BLaER1 treated with 17β-estradiol and CSF1 and Interleukin-3, amounts not matched to agents 10 nM and 100 nM (cell line): Measurements from ENCODE around the gene SCAF1.
"Not testable (repeated sequence)": the region's sequence is repeated elsewhere in the genome, so short reads cannot be mapped to it uniquely, and the experiment has no call there.

Source experiments
- H3K27ac ChIP-seq, 11 experiments: shearing (Covaris generic); formaldehyde crosslinking; 2 replicates each; pipeline ENCODE4 v1.8.1; 2022
- H3K27me3 ChIP-seq, 11 experiments: shearing (Covaris generic); formaldehyde crosslinking; 2 replicates each; pipeline ENCODE4 v1.8.1; 2022
- H3K36me3 ChIP-seq, 11 experiments: shearing (Covaris generic); formaldehyde crosslinking; 2 replicates each; pipeline ENCODE4 v1.8.1; 2022
- H3K4me1 ChIP-seq, 10 experiments: shearing (Covaris generic); formaldehyde crosslinking; 2 replicates each; pipeline ENCODE4 v1.8.1; 2022
- H3K4me2 ChIP-seq, 11 experiments: shearing (Covaris generic); formaldehyde crosslinking; 2 replicates each; pipeline ENCODE4 v1.8.1; 2022
- H3K4me3 ChIP-seq, 10 experiments: shearing (Covaris generic); formaldehyde crosslinking; 2 replicates each; pipeline ENCODE4 v1.8.1; 2022
- H3K9ac ChIP-seq, 11 experiments: shearing (Covaris generic); formaldehyde crosslinking; 2 replicates each; pipeline ENCODE4 v1.8.1; 2022
- H3K9me3 ChIP-seq, 11 experiments: shearing (Covaris generic); formaldehyde crosslinking; replicated peaks in 1 of 11; 2 replicates each; pipeline ENCODE4 v1.8.1; 2022
- H4K20me1 ChIP-seq, 11 experiments: shearing (Covaris generic); formaldehyde crosslinking; 2 replicates each; pipeline ENCODE4 v1.8.1; 2022
- Cebpa-rat ChIP-seq, 11 experiments: shearing (Covaris generic); IDR thresholded peaks; 2 replicates each; pipeline ENCODE4 v1.8.1; 2022

Gene SCAF1

DNA sequence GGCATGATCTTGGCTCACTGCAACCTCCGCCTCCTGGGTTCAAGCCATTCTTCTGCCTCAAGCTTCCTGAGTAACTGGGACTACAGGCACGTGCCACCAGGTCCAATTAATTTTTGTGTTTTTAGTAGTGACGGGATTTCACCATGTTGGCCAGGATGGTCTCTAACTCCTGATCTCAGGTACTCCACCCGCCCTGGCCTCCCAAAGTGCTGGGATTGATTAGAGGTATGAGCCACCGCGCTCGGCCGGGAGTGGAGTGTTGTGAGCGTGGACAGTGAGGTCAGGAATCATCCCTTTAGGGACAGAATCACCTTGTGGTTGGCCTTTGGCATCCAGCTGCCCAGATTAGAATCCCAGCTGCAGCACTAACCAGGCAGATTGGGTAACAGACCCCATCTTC is 12.3 kb upstream of the SCAF1 start:
- H3K27ac ChIP-seq: no peak overlapping the region
- H3K4me1 ChIP-seq: peaks cover 0 to 2% (median under 1%) of the 10 kb centered on the region in 10 experiments; a peak in 4 of 20 replicates
- peaks cover 0 to 28% (median 2%) of the 10 kb centered on the region in 11 experiments; a peak in 4 of 22 replicates for H4K20me1 ChIP-seq
- TF ChIP-seq Cebpa-rat (IDR thresholded peaks at IDR 0.05): no peak
- H3K4me3 ChIP-seq: no peak overlapping the region
- no peaks in the 10 kb centered on the region for H3K27me3 ChIP-seq
- H3K9me3 ChIP-seq: no peaks in the 10 kb centered on the region
- peaks cover 43 to 55% (median 48%) of the 10 kb centered on the region in 11 experiments for H3K36me3 ChIP-seq
- H3K9ac ChIP-seq: no peak overlapping the region
- no peak overlapping the region for H3K4me2 ChIP-seq

DNA sequence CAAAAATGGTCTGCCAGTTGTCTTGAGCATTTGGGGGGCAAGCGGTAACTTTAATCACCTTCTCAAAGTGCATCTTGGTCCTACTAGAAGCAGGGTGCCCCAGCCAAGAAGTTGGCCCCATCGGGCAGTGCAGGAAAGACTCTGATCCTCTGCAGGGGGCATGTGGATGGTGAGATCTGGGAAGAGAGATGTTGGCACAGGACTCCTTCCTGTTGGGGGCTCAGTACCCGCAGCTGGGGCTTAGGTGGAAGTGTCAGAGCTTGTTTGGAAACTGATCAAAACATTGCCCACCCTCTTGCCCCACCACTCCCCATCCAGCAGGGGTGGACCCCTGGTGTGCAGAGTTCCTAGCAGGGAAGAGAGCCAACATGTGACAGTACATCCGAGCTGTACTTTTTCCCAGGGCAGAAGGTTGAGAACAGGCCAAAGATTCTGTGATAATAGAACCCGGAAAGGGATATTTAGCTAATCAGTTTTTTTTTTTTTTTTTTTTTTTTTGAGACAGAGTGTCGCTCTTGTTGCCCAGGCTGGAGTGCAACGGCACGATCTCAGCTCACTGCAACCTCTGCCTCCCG is 10.9 kb upstream of the SCAF1 start:
- Histone ChIP-seq H3K36me3 (peaks cover 38 to 58% (median 42%) of the 10 kb centered on the region in 11 experiments), H3K9me3 (no peaks in the 10 kb centered on the region), H3K27ac (no peak overlapping the region), H3K4me2 (no peak overlapping the region), H3K4me1 (peaks cover 3 to 16% (median 15%) of the 10 kb centered on the region in 10 experiments), H3K4me3 (no peak overlapping the region), H3K27me3 (no peaks in the 10 kb centered on the region), H3K9ac (no peak overlapping the region; a peak in 1 of 22 replicates), H4K20me1 (peaks cover 0 to 20% (median 0%) of the 10 kb centered on the region in 11 experiments; a peak in 1 of 22 replicates)
- no peak for TF ChIP-seq Cebpa-rat (IDR thresholded peaks at IDR 0.05)

DNA sequence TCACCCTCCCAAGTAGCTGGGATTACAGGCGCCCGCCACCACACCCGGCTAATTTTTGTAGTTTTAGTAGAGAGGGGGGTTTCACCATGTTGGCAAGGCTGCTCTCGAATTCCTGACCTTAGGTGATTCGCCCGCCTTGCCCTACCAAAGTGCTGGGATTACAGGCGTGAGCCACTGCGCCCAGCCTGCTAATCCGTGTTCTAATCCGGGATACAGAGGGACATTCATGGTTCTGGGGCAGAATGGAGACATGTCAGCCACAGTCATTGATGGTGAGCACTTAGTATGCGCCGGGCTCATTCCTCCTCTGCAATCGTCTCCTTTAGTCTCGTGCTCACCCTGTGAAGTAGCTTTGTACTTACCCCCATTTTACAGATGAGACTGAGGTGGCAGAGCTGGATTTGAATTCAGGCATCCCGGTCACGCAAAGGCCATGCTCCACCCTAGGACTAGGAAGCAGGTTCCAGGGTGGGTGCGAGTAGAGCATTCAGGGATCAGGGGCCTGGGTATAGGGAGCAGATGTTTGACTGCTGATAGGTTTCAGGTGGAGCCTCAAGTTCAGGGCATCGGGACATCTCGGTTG is 10.3 kb upstream of the SCAF1 start:
- TF ChIP-seq Cebpa-rat (IDR thresholded peaks at IDR 0.05): no peak
- no peaks in the 10 kb centered on the region for H3K9me3 ChIP-seq
- H4K20me1 ChIP-seq: peaks cover 0 to 14% (median 0%) of the 10 kb centered on the region in 11 experiments; a peak in 1 of 22 replicates
- no peak overlapping the region for H3K4me2 ChIP-seq
- H3K27me3 ChIP-seq: no peaks in the 10 kb centered on the region
- H3K4me3 ChIP-seq: no peak overlapping the region
- H3K4me1 ChIP-seq: peaks cover 9 to 22% (median 21%) of the 10 kb centered on the region in 10 experiments
- H3K27ac ChIP-seq: no peak overlapping the region
- H3K9ac ChIP-seq: no peak overlapping the region
- H3K36me3 ChIP-seq: peaks cover 33 to 59% (median 37%) of the 10 kb centered on the region in 11 experiments

DNA sequence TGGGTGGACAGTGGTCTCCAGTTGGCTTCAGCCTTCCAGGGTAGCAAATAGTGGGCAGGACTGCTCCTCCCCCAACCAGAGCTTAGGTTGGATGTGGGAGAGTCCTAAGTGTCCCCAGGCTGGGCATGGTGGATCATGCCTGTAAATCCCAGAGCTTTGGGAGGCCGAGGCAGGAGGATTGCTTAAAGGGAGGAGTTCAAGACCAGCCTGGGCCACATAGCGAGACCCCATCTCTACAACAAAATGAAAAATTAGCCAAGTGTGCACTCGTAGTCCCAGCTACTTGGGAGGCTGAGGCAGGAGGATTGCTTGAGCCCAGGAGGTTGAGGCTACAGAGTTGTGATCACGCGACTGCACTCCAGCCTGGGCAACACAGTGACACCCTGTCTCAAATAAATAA is 9.4 kb upstream of the SCAF1 start:
- Histone ChIP-seq H3K27me3 (no peaks in the 10 kb centered on the region), H3K4me2 (no peak overlapping the region), H3K36me3 (peaks cover 24 to 51% (median 28%) of the 10 kb centered on the region in 11 experiments), H3K9me3 (no peaks in the 10 kb centered on the region), H3K4me1 (peaks cover 16 to 30% (median 29%) of the 10 kb centered on the region in 10 experiments), H3K4me3 (no peak overlapping the region), H3K27ac (no peak overlapping the region), H4K20me1 (peaks cover 0 to 12% (median 0%) of the 10 kb centered on the region in 11 experiments; a peak in 1 of 22 replicates), H3K9ac (no peak overlapping the region)
- TF ChIP-seq Cebpa-rat (IDR thresholded peaks at IDR 0.05): no peak

DNA sequence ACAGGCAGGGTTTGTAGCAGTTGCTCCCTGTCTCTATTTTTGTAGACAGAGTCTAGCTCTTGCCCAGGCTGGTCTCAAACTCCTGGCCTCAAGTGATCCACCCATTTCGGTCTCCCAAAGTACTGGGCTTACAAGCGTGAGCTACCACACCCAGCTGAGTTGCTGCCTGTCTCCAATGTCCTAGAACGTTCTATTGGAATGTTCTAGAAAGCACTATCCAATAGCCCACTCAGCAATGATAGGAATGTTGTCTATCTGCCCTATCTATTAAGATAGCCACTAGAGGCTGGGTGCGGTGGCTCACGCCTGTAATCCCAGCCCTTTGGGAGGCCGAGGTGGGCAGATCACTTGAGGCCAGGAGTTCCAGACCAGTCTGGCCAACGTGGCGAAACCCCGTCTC is 8.7 kb upstream of the SCAF1 start:
- H3K9me3 ChIP-seq, H3K27ac ChIP-seq, H3K4me3 ChIP-seq, H3K9ac ChIP-seq, H3K27me3 ChIP-seq, H3K4me2 ChIP-seq: not testable (repeated sequence)
- Histone ChIP-seq H3K4me1 (peaks cover 18 to 37% (median 35%) of the 10 kb centered on the region in 10 experiments), H4K20me1 (peaks cover 0 to 12% (median 0%) of the 10 kb centered on the region in 11 experiments; a peak in 1 of 22 replicates), H3K36me3 (peaks cover 19 to 45% (median 21%) of the 10 kb centered on the region in 11 experiments; a peak in 21 of 22 replicates)

DNA sequence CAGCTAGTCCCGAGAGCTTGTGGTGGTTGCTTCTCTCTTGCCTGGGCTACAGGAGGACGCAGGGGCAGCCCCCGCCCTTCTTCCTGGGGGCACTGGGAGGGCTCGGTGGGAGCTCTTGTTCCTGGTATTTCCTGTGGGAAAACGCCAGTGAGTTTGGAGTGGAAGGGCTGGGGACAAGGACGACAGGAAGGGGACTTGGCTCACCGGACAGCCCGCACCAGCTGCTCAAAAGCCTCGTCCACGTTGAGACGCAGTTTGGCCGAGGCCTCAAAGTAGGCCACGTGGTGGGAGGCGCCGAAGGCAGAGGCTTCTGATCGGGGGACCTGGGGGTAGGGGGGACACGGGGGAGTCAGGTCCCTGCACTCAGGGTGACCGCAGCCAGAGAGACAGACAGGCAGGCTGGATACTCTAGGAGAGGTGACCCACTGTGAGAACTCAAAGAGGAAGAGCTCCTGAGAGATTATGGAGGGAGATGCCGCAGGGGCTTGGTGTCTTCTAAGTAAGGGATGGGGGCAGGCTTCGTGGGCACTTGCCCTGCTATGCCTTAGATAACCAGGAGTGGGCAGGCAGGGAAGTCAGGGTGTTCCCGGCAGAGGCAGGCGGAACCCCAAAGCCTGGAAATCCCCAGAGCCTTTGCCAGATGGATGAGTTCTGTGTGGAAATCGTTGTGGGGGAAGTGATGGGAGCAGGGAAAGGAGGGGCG is 6.3 kb upstream of the SCAF1 start:
- peaks cover 0 to 26% (median 0%) of the 10 kb centered on the region in 11 experiments; a peak in 7 of 22 replicates for H3K36me3 ChIP-seq
- peak overlapping the region in 7 of 11 experiments; percentile 1 to 32 (median 26); a peak in 6 of 22 replicates for H3K9ac ChIP-seq
- H3K9me3 ChIP-seq: no peaks in the 10 kb centered on the region
- peaks cover 0 to 12% (median 0%) of the 10 kb centered on the region in 11 experiments; a peak in 1 of 22 replicates for H4K20me1 ChIP-seq
- peak overlapping the region in 10 of 11 experiments; percentile 13 to 99 (median 33); a peak in 13 of 22 replicates for H3K4me2 ChIP-seq
- H3K4me1 ChIP-seq: peaks cover 29 to 53% (median 51%) of the 10 kb centered on the region in 10 experiments
- H3K27me3 ChIP-seq: no peaks in the 10 kb centered on the region
- no peak overlapping the region for H3K4me3 ChIP-seq
- TF ChIP-seq Cebpa-rat (IDR thresholded peaks at IDR 0.05): no peak
- H3K27ac ChIP-seq: peak overlapping the region in 7 of 11 experiments; percentile 4 to 44 (median 26); a peak in 8 of 22 replicates

DNA sequence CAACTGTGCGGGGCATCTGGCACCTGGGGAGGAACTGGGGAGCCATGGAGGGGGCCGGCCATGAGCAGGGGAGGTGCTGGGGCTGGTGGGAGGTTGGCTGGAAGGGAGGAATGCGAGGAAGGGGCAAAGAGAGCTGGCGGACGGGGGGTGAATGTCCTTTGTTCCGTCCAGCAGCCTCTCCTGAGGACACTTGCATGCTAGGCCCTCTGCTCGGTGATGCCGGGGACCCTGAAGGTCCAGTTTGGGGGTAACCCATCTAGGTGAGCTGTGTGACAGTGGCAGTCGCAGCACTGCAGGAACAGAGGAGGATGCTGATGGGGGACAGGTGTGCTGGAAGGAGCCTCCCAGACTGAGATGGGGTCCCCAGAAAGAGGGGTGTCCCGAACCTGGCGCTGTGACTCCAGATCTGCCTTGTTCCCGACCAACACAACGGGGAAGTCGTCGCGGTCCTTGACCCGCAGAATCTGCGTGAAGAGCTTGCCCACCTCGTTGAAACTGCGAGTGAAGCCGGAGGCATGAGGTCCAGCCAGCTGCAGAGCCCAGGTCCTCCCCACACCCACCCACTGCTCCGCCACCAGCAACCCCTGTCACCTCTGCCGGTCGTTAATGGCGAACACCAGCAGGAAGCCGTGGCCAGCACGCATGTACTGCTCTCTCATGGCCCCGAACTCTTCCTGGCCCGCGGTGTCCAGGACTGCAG is 5.6 kb upstream of the SCAF1 start:
- peaks cover 0 to 5% (median 0%) of the 10 kb centered on the region in 11 experiments; a peak in 1 of 22 replicates for H4K20me1 ChIP-seq
- peak overlapping the region in 2 of 11 experiments; percentile 4 to 40; a peak in 2 of 22 replicates for H3K27ac ChIP-seq
- H3K27me3 ChIP-seq: no peaks in the 10 kb centered on the region
- TF ChIP-seq Cebpa-rat (IDR thresholded peaks at IDR 0.05): no peak
- H3K9me3 ChIP-seq: no peaks in the 10 kb centered on the region
- peaks cover 29 to 59% (median 58%) of the 10 kb centered on the region in 10 experiments for H3K4me1 ChIP-seq
- peak overlapping the region in 4 of 11 experiments; percentile 15 to 26 (median 22); a peak in 2 of 22 replicates for H3K9ac ChIP-seq
- peaks cover 0 to 26% (median 0%) of the 10 kb centered on the region in 11 experiments; a peak in 4 of 22 replicates for H3K36me3 ChIP-seq
- H3K4me2 ChIP-seq: peak overlapping the region in 6 of 11 experiments; percentile 1 to 99 (median 36); a peak in 8 of 22 replicates
- no peak overlapping the region for H3K4me3 ChIP-seq
